Suprapubic skin (tissue), 4 donors: ENCODE data around the gene HSBP1. TPM values are rescaled to one million over a fixed set of nuclear protein-coding genes. Genes with fewer than 3 reads are reported as not detected.

Source experiments
- DNase-seq, 2 donors: peaks; one replicate each; pipeline ENCODE4 v3.0.0-alpha.2; 2019; ENCODE audit warnings: low spot score in 2 of 2
- H3K27ac ChIP-seq: fragments of 200-600 bp; sonication (generic); one replicate; pipeline ENCODE4 v1.5.1; 2019
- H3K27me3 ChIP-seq: fragments of 200-600 bp; sonication (generic); one replicate; pipeline ENCODE4 v1.5.1; 2019
- H3K36me3 ChIP-seq: fragments of 200-600 bp; sonication (generic); one replicate; pipeline ENCODE4 v1.5.1; 2019
- H3K4me1 ChIP-seq: fragments of 200-600 bp; sonication (generic); one replicate; pipeline ENCODE4 v1.5.1; 2019
- H3K4me3 ChIP-seq: fragments of 200-600 bp; sonication (generic); one replicate; pipeline ENCODE4 v1.5.1; 2019; ENCODE audit warnings: mild to moderate bottlenecking
- H3K9me3 ChIP-seq: fragments of 200-600 bp; sonication (generic); one replicate; pipeline ENCODE4 v1.5.1; 2019
- CTCF ChIP-seq, 2 donors: fragments of 200-600 bp in 1 of 2; fragments of 450-650 bp in 1 of 2; sonication (generic) in 1 of 2; IDR thresholded peaks; one replicate each; pipeline ENCODE4 v1.5.1; 2016 to 2019; ENCODE audit warnings: antibody characterized with exemption in 2 of 2, mild to moderate bottlenecking in 1 of 2, moderate library complexity in 1 of 2
- EP300 ChIP-seq: sonication (generic); formaldehyde crosslinking; IDR thresholded peaks from one replicate; pipeline ENCODE4 v1.6.1; 2017; ENCODE audit warnings: antibody characterized with exemption
- POLR2A ChIP-seq, 2 donors: fragments of 450-650 bp; IDR thresholded peaks; one replicate each; pipeline ENCODE4 v1.6.1; 2017; ENCODE audit warnings: antibody characterized with exemption in 2 of 2, mild to moderate bottlenecking in 2 of 2, moderate library complexity in 2 of 2
- POLR2AphosphoS5 ChIP-seq, 3 donors: sonication (generic); formaldehyde crosslinking; IDR thresholded peaks; one replicate each; pipeline ENCODE4 v1.6.1; 2017; ENCODE audit warnings: antibody characterized with exemption in 3 of 3
- WGBS: methylation state at CpG from one replicate; pipeline ENCODE4 v1.1.5; 2018; 5-methylcytosine and 5-hydroxymethylcytosine counted together
- total RNA-seq, 4 donors: library from RNA; depleted of rRNA; stranded (reverse); fragments of >200 nt; gene quantifications; one replicate each; pipeline ENCODE4 v1.1.0, GENCODE V29; 2016

Gene HSBP1
- total RNA-seq, 4 donors from 2014 or later: 13.4 to 22.0 (median 17.2) TPM

DNA sequence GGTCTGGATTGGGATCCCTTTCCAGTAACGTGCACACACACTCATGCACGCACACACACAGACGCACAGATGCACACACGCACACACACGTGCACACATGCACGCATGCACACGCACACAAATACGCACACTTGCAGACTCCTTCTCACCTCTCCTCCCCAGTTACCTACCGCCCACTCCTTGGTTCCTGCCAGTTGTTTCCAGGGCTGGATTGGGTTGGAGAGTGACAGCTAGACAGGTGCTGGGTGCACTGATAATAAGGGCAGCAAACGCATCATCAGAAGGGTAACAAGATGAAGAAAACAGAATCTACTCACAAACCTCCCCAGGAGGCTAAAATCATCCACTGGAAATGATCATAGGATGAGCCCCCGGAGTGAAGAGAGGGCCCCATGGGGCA is 45.0 kb downstream of the HSBP1 start:
- Histone ChIP-seq H3K27ac (no peak overlapping the region), H3K27me3 (peaks cover 6% of the 10 kb centered on the region), H3K4me3 (no peak overlapping the region), H3K9me3 (no peaks in the 10 kb centered on the region), H3K36me3 (no peaks in the 10 kb centered on the region), H3K4me1 (no peaks in the 10 kb centered on the region)
- DNase-seq: no peak
- no peak for TF ChIP-seq EP300
- no peak for TF ChIP-seq CTCF (IDR thresholded peaks at IDR 0.05)
- no peak for TF ChIP-seq POLR2A (IDR thresholded peaks at IDR 0.05)
- WGBS: 93% methylated on average over 11 of the region's 11 CpGs

DNA sequence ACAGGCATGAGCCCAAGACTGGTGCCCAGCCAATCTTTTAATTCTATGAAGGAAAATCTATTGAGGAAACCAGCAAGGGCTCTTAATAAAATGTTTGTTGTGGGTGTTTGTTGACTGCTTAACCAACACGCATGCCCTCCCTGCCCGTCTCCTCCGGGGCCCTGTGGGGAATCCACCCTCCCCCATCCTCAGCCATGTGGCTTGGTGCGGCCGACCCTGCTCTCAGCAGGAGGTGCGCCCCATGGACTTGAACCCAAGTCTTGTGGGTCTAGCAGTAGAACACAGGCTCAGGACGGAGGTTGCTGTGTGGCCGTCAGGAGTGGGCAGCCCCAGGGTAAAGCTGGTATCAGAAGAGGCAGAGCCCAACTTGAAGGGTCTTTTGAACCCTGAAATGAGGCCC is 46.1 kb downstream of the HSBP1 start:
- Histone ChIP-seq H3K9me3 (no peaks in the 10 kb centered on the region), H3K27ac (no peak overlapping the region), H3K4me1 (no peaks in the 10 kb centered on the region), H3K4me3 (no peak overlapping the region), H3K27me3 (peaks cover 6% of the 10 kb centered on the region), H3K36me3 (no peaks in the 10 kb centered on the region)
- TF ChIP-seq POLR2A (IDR thresholded peaks at IDR 0.05) (no peak), CTCF (IDR thresholded peaks at IDR 0.05) (no peak), EP300 (no peak), POLR2AphosphoS5 (IDR thresholded peaks at IDR 0.05) (no peak)
- no peak for DNase-seq
- 93% methylated on average over 4 of the region's 8 CpGs for WGBS

DNA sequence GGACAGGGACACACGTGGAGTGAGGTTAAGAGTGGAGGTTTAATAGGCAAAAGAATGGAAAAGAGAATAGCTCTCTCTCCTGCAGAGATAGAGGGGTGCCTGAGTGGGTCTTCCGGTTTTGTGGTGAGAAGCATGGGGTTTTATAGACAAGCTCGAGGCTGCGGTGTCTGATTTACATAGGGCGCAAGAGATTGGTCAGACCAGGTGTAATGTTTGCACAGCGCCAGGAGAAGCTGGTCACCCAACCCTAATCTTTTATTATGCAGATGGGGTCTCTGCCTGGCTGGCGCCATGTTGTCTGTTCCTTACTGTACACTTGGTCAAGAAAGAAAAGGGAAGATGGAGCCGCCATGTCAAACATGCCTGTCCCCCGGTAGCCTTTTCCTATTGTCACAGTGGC is 46.6 kb downstream of the HSBP1 start:
- WGBS: 90% methylated on average over 9 of the region's 9 CpGs
- no peaks in the 10 kb centered on the region for H3K4me1 ChIP-seq
- no peaks in the 10 kb centered on the region for H3K9me3 ChIP-seq
- H3K4me3 ChIP-seq: no peak overlapping the region
- no peaks in the 10 kb centered on the region for H3K36me3 ChIP-seq
- DNase-seq: no peak
- H3K27me3 ChIP-seq: peaks cover 6% of the 10 kb centered on the region
- H3K27ac ChIP-seq: no peak overlapping the region
- no peak for TF ChIP-seq CTCF (IDR thresholded peaks at IDR 0.05)
- no peak for TF ChIP-seq EP300
- TF ChIP-seq POLR2AphosphoS5 (IDR thresholded peaks at IDR 0.05): no peak
- no peak for TF ChIP-seq POLR2A (IDR thresholded peaks at IDR 0.05)

DNA sequence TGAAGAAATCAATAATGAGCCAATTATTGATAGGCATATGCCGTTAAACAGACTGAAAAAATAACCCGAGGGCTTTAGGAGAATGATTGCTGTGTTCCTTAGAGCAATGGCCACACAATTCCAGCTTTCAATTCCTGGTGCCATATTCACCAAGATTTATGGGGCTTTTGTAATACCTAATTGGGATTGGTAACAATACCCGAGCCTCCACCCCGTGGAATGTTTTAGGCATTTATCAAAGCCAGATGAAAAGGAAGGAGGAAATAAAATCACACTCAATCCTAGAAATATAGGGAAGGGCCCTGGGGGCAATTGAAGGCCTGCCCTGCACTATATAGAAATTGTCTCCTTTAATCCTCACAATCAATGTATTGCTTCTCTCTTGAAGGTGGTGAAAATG is 49.0 kb downstream of the HSBP1 start:
- no peak for DNase-seq
- peaks cover 6% of the 10 kb centered on the region for H3K27me3 ChIP-seq
- H3K9me3 ChIP-seq: no peaks in the 10 kb centered on the region
- no peak for TF ChIP-seq EP300
- no peak for TF ChIP-seq POLR2A (IDR thresholded peaks at IDR 0.05)
- TF ChIP-seq POLR2AphosphoS5 (IDR thresholded peaks at IDR 0.05): no peak
- no peak for TF ChIP-seq CTCF (IDR thresholded peaks at IDR 0.05)
- 59% methylated on average over 4 of the region's 4 CpGs for WGBS
- no peaks in the 10 kb centered on the region for H3K36me3 ChIP-seq
- no peaks in the 10 kb centered on the region for H3K4me1 ChIP-seq
- H3K4me3 ChIP-seq: no peak overlapping the region
- H3K27ac ChIP-seq: no peak overlapping the region

DNA sequence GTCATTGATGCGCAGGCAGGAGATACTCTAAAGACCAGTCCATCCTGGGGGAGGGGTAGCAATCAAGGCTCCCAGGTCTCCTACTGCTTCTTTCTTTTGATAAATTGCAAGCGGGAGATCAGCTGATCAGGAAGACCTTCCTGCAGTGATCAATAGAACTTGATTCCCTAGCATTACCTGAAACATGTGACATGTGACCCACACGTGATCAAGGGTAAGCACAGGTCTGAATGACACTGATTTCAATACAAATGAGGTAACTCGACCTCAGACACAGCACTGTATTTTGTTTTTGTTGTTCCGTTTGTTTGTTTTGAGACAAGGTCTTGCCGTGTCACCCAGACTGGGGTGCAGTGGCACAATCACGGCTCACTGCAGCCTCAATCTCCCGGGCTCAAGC is 51.5 kb downstream of the HSBP1 start:
- Histone ChIP-seq H3K4me3 (no peak overlapping the region), H3K9me3 (no peaks in the 10 kb centered on the region), H3K36me3 (no peaks in the 10 kb centered on the region), H3K27ac (no peak overlapping the region), H3K4me1 (no peaks in the 10 kb centered on the region), H3K27me3 (no peaks in the 10 kb centered on the region)
- no peak for DNase-seq
- WGBS: 84% methylated on average over 8 of the region's 8 CpGs
- TF ChIP-seq POLR2A (IDR thresholded peaks at IDR 0.05) (no peak), EP300 (no peak), POLR2AphosphoS5 (IDR thresholded peaks at IDR 0.05) (no peak), CTCF (IDR thresholded peaks at IDR 0.05) (no peak)
